ENCODE measurements around the gene RNPC3. TPM values are rescaled to one million over a fixed set of nuclear protein-coding genes. Genes with fewer than 3 reads are reported as not detected.

The RNPC3 gene
- total RNA-seq, 1 experiment from 2014 or later, result 12.2 TPM

- H4K5ac ChIP-seq (ENCODE audit: insufficient read length, low read depth, low read length), result no peak overlapping the region
- H2BK120ac ChIP-seq (ENCODE audit: low read depth, low read length, poor library complexity, severe bottlenecking), result no peak overlapping the region
- H3K18ac ChIP-seq (ENCODE audit: insufficient read length, low read depth, low read length), result no peak overlapping the region
- no peaks in the 10 kb centered on the region for H3K4me1 ChIP-seq (ENCODE audit: insufficient read depth, low read length)
- Mint-ChIP-seq H3K36me3 (ENCODE audit: insufficient read depth in 1 of 3, low read depth in 3 of 3) (peaks cover 10 to 60% (median 50%) of the 10 kb centered on the region in 3 experiments; a peak in 5 of 7 replicates), H3K27me3 (ENCODE audit: low read depth) (no peaks in the 10 kb centered on the region), H3K4me1 (no peaks in the 10 kb centered on the region), H3K9me3 (no peaks in the 10 kb centered on the region), H3K27ac (no peak overlapping the region), H3K4me3 (no peak overlapping the region)
- H3K27ac ChIP-seq (ENCODE audit: insufficient read length, low read depth, low read length), result no peak overlapping the region
- H2BK12ac ChIP-seq (ENCODE audit: insufficient read length, low read depth, low read length), result no peak overlapping the region
- no peaks in the 10 kb centered on the region for H3K27me3 ChIP-seq (ENCODE audit: insufficient read depth, low read length)
- H3K4me2 ChIP-seq (ENCODE audit: insufficient read depth, insufficient read length, low read length), result no peak overlapping the region
- TF ChIP-seq CTCF (conservative IDR thresholded peaks at IDR 0.05), result no peak
- no peaks in the 10 kb centered on the region for H3K79me2 ChIP-seq (ENCODE audit: insufficient read depth, low read length)
- no peak overlapping the region for H4K8ac ChIP-seq (replicated peaks; ENCODE audit: insufficient read length, low read depth, low read length)
- no peak overlapping the region for H3T11ph ChIP-seq (ENCODE audit: low read length)
- H2AK5ac ChIP-seq (ENCODE audit: insufficient read length, low read length), result no peak overlapping the region
- H3K9me3 ChIP-seq (ENCODE audit: control insufficient read depth, low read depth, low read length), result no peaks in the 10 kb centered on the region
- H2BK15ac ChIP-seq (ENCODE audit: low read depth, low read length), result no peak overlapping the region
- H4K20me1 ChIP-seq (ENCODE audit: control insufficient read depth, insufficient read depth, insufficient read length), result no peaks in the 10 kb centered on the region
- no peak overlapping the region for H2AFZ ChIP-seq (ENCODE audit: low read length)
- no peaks in the 10 kb centered on the region for H3K23me2 ChIP-seq (ENCODE audit: insufficient read length, low read depth, low read length, poor library complexity, severe bottlenecking)
- H3K79me1 ChIP-seq (ENCODE audit: insufficient read depth, low read depth, low read length, poor library complexity, severe bottlenecking), result no peaks in the 10 kb centered on the region
- no peak overlapping the region for H3K56ac ChIP-seq (ENCODE audit: insufficient read length, low read depth, low read length)
- H3K23ac ChIP-seq (ENCODE audit: insufficient read length, low read depth, low read length), result no peak overlapping the region
- H2BK20ac ChIP-seq (ENCODE audit: low read depth, low read length, poor library complexity, severe bottlenecking), result no peak overlapping the region
- H3K4ac ChIP-seq (ENCODE audit: low read depth, low read length), result no peak overlapping the region
- WGBS (ENCODE audit: extremely low coverage, insufficient read length, low lambda C conversion rate), result no CpG with 5 or more reads among the region's 3 CpGs
- no peak for DNase-seq
- no peak overlapping the region for H3K14ac ChIP-seq (ENCODE audit: insufficient read depth, low read length)
- no peak overlapping the region for H4K91ac ChIP-seq (ENCODE audit: insufficient read length, low read depth, low read length)
- H2BK5ac ChIP-seq (ENCODE audit: insufficient read length, low read length), result no peak overlapping the region
- H3K9ac ChIP-seq (ENCODE audit: extremely low read depth, insufficient read length, low read length), result no peak overlapping the region
Measured at GRCh38 chr1:103541431-103541830, 15.9 kb downstream of the RNPC3 start.

All from H9 (cell line).